ENCODE data around the gene KCNK4. TPM values are rescaled to one million over a fixed set of nuclear protein-coding genes. Genes with fewer than 3 reads are reported as not detected.
"Not testable (repeated sequence)": the region's sequence is repeated elsewhere in the genome, so short reads cannot be mapped to it uniquely, and the experiment has no call there.

Gene KCNK4
- total RNA-seq, 1 donor from 2014 or later, result not detected

DNA sequence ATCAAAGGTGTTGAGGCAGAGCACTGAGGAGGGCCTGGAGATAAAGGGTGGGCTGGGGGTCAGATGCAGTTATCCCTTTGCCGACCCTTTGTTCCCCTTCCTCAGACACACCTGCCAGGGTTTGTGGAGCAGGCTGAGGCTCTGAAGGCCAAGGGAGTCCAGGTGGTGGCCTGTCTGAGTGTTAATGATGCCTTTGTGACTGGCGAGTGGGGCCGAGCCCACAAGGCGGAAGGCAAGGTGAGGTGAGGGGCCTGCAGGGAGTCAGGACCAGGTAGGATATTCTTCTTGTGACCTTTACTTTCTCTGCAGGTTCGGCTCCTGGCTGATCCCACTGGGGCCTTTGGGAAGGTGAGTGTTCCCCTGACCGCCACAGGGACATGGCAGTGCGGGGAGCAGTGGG is 29.5 kb downstream of the KCNK4 start:
- TF ChIP-seq, protein P1, sequence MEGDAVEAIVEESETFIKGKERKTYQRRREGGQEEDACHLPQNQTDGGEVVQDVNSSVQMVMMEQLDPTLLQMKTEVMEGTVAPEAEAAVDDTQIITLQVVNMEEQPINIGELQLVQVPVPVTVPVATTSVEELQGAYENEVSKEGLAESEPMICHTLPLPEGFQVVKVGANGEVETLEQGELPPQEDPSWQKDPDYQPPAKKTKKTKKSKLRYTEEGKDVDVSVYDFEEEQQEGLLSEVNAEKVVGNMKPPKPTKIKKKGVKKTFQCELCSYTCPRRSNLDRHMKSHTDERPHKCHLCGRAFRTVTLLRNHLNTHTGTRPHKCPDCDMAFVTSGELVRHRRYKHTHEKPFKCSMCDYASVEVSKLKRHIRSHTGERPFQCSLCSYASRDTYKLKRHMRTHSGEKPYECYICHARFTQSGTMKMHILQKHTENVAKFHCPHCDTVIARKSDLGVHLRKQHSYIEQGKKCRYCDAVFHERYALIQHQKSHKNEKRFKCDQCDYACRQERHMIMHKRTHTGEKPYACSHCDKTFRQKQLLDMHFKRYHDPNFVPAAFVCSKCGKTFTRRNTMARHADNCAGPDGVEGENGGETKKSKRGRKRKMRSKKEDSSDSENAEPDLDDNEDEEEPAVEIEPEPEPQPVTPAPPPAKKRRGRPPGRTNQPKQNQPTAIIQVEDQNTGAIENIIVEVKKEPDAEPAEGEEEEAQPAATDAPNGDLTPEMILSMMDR (IDR thresholded peaks at IDR 0.05), result no peak

DNA sequence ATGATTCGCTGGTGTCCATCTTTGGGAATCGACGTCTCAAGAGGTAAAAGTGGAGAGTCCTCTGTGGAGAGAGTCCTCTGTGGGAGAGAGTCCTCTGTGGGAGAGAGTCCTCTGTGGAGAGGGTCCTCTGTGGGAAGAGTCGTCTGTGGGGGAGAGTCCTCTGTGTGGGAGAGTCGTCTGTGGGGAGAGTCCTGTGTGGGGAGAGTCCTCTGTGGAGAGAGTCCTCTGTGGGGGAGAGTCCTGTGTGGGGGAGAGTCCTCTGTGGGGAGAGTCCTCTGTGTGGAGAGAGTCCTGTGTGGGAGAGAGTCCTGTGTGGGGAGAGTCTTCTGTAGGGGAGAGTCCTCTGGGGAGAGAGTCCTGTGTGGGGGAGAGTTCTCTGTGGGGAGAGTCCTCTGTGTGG is 29.9 kb downstream of the KCNK4 start:
- TF ChIP-seq, protein P1 (IDR thresholded peaks at IDR 0.05), result no peak
- Histone ChIP-seq H3K27ac (no peak overlapping the region), H3K4me1 (peaks cover 7 to 10% of the 10 kb centered on the region in 2 donors), H3K36me3 (peaks cover 9 to 21% of the 10 kb centered on the region in 2 donors), H3K27me3 (no peaks in the 10 kb centered on the region), H3K4me3 (no peak overlapping the region), H3K9me3 (no peaks in the 10 kb centered on the region)
- intact Hi-C loops (cut with DNase I), result no loop called here
- no peak for DNase-seq (ENCODE audit: low spot score in 2 of 2)

More for the DNA sequence above, 29.5 kb downstream of the KCNK4 start:
- Histone ChIP-seq H3K27me3 (no peaks in the 10 kb centered on the region), H3K4me3 (no peak overlapping the region), H3K27ac (no peak overlapping the region), H3K9me3 (no peaks in the 10 kb centered on the region), H3K36me3 (peaks cover 9 to 26% of the 10 kb centered on the region in 2 donors), H3K4me1 (peaks cover 7 to 10% of the 10 kb centered on the region in 2 donors)
- intact Hi-C loops (cut with DNase I), result no loop called here
- DNase-seq (ENCODE audit: low spot score in 2 of 2), result no peak

DNA sequence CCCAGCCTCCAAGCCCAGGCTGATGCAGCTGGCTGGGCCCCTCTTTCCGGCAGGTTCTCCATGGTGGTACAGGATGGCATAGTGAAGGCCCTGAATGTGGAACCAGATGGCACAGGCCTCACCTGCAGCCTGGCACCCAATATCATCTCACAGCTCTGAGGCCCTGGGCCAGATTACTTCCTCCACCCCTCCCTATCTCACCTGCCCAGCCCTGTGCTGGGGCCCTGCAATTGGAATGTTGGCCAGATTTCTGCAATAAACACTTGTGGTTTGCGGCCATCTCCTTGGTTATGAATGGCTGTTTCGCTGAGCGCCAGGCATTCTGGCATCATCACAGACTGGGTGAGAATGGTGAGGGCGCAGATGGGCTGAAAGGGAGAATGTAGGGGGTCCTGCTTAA is 30.4 kb downstream of the KCNK4 start:
- Histone ChIP-seq H3K36me3 (peaks cover 9 to 18% of the 10 kb centered on the region in 2 donors), H3K27me3 (no peaks in the 10 kb centered on the region), H3K27ac (no peak overlapping the region), H3K9me3 (no peaks in the 10 kb centered on the region), H3K4me3 (no peak overlapping the region), H3K4me1 (peaks cover 7% of the 10 kb centered on the region in 2 donors)
- intact Hi-C loops (cut with DNase I), result no loop called here
- no peak for DNase-seq (ENCODE audit: low spot score in 2 of 2)
- TF ChIP-seq, protein P1 (IDR thresholded peaks at IDR 0.05), result no peak

DNA sequence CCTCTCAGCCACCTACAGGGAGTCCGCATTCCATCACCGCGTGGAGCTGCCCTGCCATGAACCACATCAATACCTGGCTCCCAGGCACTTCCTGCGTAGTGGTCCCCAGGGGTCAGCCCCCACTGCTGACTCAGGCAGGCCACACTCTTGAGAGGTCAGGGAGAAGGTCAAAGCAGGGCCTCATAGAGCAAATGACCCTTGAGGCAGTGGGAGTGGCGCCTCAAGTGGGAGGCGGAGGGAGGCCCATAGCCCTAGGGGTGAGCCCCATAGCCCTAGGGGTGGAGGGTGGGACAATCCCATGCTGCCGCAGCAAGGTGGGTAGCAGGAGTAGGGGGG is 31.8 kb downstream of the KCNK4 start:
- DNase-seq (ENCODE audit: low spot score in 2 of 2), result no peak
- Histone ChIP-seq H3K4me3 (no peak overlapping the region), H3K4me1 (peaks cover 6 to 7% of the 10 kb centered on the region in 2 donors), H3K27ac (no peak overlapping the region), H3K36me3 (peaks cover 9 to 18% of the 10 kb centered on the region in 2 donors), H3K27me3 (no peaks in the 10 kb centered on the region), H3K9me3 (no peaks in the 10 kb centered on the region)
- TF ChIP-seq, protein P1 (IDR thresholded peaks at IDR 0.05), result no peak
- intact Hi-C loops (cut with DNase I), result no loop called here

DNA sequence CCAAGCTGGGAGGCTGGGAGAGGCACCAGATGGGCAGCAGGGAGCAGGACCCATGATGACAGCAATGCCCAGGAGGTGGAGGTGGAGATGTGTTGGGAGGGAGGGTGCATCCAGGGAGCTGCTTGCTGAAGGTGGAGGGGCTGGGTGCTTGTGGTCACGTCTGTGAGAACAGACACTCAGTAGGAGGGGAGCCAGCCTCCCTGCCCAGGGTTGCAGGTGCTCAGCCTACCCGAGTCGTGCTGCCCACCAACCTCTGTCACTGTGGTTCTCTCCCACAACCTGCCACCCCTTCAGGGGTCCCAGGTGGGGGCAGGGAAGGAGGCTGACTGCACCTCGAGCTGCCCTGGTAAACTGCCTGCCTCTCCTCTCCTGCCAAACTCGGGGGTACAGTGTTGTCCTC is 32.3 kb downstream of the KCNK4 start:
- Histone ChIP-seq H3K4me1 (peaks cover 6 to 7% of the 10 kb centered on the region in 2 donors), H3K27me3 (no peaks in the 10 kb centered on the region), H3K4me3 (no peak overlapping the region), H3K9me3 (no peaks in the 10 kb centered on the region), H3K36me3 (peaks cover 9 to 18% of the 10 kb centered on the region in 2 donors), H3K27ac (no peak overlapping the region)
- intact Hi-C loops (cut with DNase I), result no loop called here
- TF ChIP-seq, protein P1 (IDR thresholded peaks at IDR 0.05), result no peak
- DNase-seq (ENCODE audit: low spot score in 2 of 2), result no peak

DNA sequence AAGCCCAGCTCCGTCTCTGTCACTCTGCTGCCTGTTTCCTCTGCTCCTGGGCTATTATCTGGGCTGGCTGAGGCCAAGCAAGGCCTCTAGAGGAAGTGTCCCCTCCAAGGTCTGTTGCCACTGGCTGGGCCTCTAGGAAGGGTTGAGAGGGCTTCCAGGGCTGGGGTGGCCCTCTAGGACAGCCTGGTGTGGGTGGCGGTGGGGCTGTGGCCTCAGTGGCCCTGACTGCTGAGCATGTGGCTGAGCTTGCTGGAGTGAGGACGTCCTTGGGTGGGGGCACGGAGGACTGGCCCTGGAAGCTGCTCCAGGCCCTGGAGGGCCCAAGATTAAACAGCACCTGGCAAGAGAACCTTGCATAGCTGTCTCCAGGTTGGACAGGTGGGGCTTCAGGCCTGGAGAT is 32.9 kb downstream of the KCNK4 start:
- H3K27ac ChIP-seq; H3K27me3 ChIP-seq; H3K4me1 ChIP-seq; H3K4me3 ChIP-seq; H3K9me3 ChIP-seq; intact Hi-C loops (cut with DNase I); DNase-seq (ENCODE audit: low spot score in 2 of 2): not testable (repeated sequence)
- H3K36me3 ChIP-seq, result peaks cover 9 to 18% of the 10 kb centered on the region in 2 donors

Data from ascending aorta (tissue), 2 donors.